ENCODE results near the gene UBD. TPM values are rescaled to one million over a fixed set of nuclear protein-coding genes. Genes with fewer than 3 reads are reported as not detected.
A peak's percentile ranks its signal among the peaks of the same experiment; 100 is the strongest.

The UBD gene
- total RNA-seq, result not detected in 2 replicates
- long read RNA-seq, result 0 reads

GRCh38 chr6:29559524-29560287, at the start of gene UBD:
TSS of gene UBD (minus strand) at chr6:29559732. CDS start at chr6:29559701, 31 bp downstream.
- Mint-ChIP-seq H3K9me3 (no peaks in the 10 kb centered on the region), H3K27ac (ENCODE audit: unreplicated experiment) (no peak within 1 kb of the TSS), H3K27me3 (ENCODE audit: low read depth) (peaks cover 64% of the 10 kb centered on the region)

GRCh38 chr6:29608131-29608530, 48.6 kb upstream of the UBD start:
- no peak for DNase-seq (ENCODE audit: low read depth, low spot score)
- H3K27ac Mint-ChIP-seq (ENCODE audit: unreplicated experiment), result peak overlapping the region; percentile 31
- H3K4me3 Mint-ChIP-seq, result no peak overlapping the region
- TF ChIP-seq CTCF (conservative IDR thresholded peaks at IDR 0.05), result no peak
- peaks cover 28% of the 10 kb centered on the region for H3K4me1 Mint-ChIP-seq
- no peaks in the 10 kb centered on the region for H3K27me3 Mint-ChIP-seq (ENCODE audit: low read depth)
- H3K36me3 Mint-ChIP-seq (ENCODE audit: low read depth), result peaks cover 49% of the 10 kb centered on the region
- H3K9me3 Mint-ChIP-seq, result no peaks in the 10 kb centered on the region

More at GRCh38 chr6:29559524-29560287, at the start of gene UBD:
- no peak for DNase-seq (ENCODE audit: low read depth, low spot score)
- no peak within 1 kb of the TSS for H3K4me3 Mint-ChIP-seq
- TF ChIP-seq CTCF (conservative IDR thresholded peaks at IDR 0.05), result no peak
- H3K4me1 Mint-ChIP-seq, result no peaks in the 10 kb centered on the region
- no peaks in the 10 kb centered on the region for H3K36me3 Mint-ChIP-seq (ENCODE audit: low read depth)

GRCh38 chr6:29603930-29604329, 44.4 kb upstream of the UBD start:
- H3K27me3 Mint-ChIP-seq (ENCODE audit: low read depth), result no peaks in the 10 kb centered on the region
- no peak for TF ChIP-seq CTCF (conservative IDR thresholded peaks at IDR 0.05)
- no peak overlapping the region for H3K4me3 Mint-ChIP-seq
- no peak overlapping the region for H3K27ac Mint-ChIP-seq (ENCODE audit: unreplicated experiment)
- DNase-seq (ENCODE audit: low read depth, low spot score), result no peak
- peaks cover 25% of the 10 kb centered on the region for H3K4me1 Mint-ChIP-seq
- H3K9me3 Mint-ChIP-seq, result no peaks in the 10 kb centered on the region
- H3K36me3 Mint-ChIP-seq (ENCODE audit: low read depth), result peaks cover 31% of the 10 kb centered on the region

GRCh38 chr6:29603456-29603855, 43.9 kb upstream of the UBD start:
- Mint-ChIP-seq H3K27me3 (ENCODE audit: low read depth) (no peaks in the 10 kb centered on the region), H3K4me1 (peaks cover 21% of the 10 kb centered on the region), H3K36me3 (ENCODE audit: low read depth) (peaks cover 28% of the 10 kb centered on the region), H3K9me3 (no peaks in the 10 kb centered on the region), H3K27ac (ENCODE audit: unreplicated experiment) (no peak overlapping the region), H3K4me3 (no peak overlapping the region)
- DNase-seq (ENCODE audit: low read depth, low spot score), result no peak
- TF ChIP-seq CTCF (conservative IDR thresholded peaks at IDR 0.05), result no peak

GRCh38 chr6:29602564-29603361, 43.2 kb upstream of the UBD start:
- TF ChIP-seq CTCF (conservative IDR thresholded peaks at IDR 0.05), result peak; percentile 51

More at GRCh38 chr6:29602564-29603361, 43.2 kb upstream of the UBD start:
- Mint-ChIP-seq H3K4me3 (no peak overlapping the region), H3K4me1 (peaks cover 14% of the 10 kb centered on the region), H3K36me3 (ENCODE audit: low read depth) (peaks cover 22% of the 10 kb centered on the region), H3K9me3 (no peaks in the 10 kb centered on the region), H3K27ac (ENCODE audit: unreplicated experiment) (peak overlapping the region; percentile 20), H3K27me3 (ENCODE audit: low read depth) (no peaks in the 10 kb centered on the region)
- peak; percentile 34 for DNase-seq (ENCODE audit: low read depth, low spot score)

Measured in neural crest cell (in vitro differentiated cells).